ENCODE results near the gene SUN1.
"Not testable (repeated sequence)": the region's sequence is repeated elsewhere in the genome, so short reads cannot be mapped to it uniquely, and the experiment has no call there.

Gene SUN1

GRCh38 chr7:856444-857095, 24.3 kb downstream of the SUN1 start:
- no peak for DNase-seq

DNA sequence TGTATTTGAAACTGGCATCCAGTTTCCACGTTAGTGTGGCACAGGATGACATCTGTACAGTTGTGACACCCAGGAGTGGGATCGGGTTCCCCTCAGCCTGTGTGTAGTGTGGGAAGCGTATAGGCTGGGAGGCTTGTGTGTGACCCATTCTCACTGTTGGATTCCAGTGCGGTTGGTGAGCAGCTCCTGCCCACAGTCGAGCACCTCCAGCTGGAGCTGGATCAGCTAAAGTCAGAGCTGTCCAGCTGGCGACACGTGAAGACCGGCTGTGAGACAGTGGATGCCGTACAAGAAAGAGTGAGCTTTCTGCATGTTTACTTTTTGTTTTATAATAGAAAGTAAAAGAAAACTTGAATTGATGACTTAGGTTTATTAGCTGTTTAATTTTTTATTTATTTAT, 25.4 kb downstream of the SUN1 start:
- no peak for DNase-seq

DNA sequence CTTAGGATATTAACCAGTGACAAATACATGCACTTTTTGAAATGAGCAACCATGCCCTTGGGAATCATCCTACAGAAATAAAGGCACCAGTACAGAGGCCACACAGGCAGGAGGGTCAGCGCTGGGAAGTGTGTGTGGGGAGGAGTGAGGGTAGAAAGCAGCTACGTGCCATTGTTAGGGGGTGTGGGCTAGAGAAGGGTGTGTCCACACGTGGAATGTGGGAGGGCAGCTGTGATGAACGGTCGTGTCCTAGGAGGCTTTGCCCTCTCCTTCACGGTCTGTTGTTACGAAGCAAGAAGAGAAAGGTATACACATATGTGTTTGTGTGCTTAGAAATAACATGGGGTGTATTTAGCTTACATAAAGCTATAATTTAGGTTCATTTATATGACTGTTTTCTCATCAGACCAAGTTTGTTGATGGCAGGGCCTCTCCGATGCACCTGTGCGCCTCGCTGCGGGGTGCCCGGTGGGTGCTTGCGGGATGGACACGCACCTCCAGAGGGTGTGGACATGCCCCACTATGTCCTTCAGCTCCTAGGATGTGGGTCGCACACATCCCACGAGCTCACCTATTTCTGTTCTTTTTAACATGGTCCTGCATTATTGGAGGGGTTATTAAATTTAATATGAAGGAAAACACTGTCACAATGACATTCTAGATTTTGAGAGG, 27.2 kb downstream of the SUN1 start:
- DNase-seq, result no peak

DNA sequence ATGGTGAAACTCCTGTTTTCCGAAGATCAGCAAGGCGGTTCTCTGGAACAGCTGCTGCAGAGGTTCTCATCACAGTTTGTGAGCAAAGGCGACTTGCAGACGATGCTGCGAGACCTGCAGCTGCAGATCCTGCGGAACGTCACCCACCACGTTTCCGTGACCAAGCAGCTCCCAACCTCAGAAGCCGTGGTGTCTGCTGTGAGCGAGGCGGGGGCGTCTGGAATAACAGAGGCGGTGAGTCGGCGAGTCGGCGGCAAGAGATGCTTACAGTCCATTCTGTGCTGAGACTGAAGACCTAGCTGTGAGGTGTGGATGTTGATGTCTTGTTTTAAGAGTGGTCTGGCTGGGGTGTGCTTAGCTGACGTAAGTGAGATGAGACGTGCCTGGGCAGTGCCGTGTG, 27.9 kb downstream of the SUN1 start:
- DNase-seq, result no peak

GRCh38 chr7:861222-861621, 28.9 kb downstream of the SUN1 start:
- DNase-seq, result no peak

GRCh38 chr7:862157-862556, 29.9 kb downstream of the SUN1 start:
- DNase-seq, result no peak

DNA sequence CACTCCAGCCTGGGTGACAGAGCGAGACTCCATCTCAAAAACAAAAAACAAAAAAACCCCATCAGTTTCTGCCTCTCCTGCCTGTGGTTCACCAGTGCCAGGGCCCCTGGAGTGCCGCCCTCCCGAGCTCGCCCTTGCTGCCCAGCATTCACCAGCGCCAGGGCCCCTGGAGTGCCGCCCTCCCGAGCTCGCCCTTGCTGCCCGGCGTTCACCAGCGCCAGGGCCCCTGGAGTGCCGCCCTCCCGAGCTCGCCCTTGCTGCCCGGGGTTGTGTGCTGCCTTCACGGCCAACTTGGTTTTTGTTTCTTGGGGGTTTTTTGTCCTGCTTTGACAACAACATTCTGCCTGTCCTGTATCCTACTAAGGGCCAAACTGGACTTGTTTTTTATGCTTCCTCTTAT, 30.8 kb downstream of the SUN1 start:
- DNase-seq, result no peak

- DNase-seq, result no peak
Measured at GRCh38 chr7:865921-866320, 33.6 kb downstream of the SUN1 start.

GRCh38 chr7:867001-867405, 34.7 kb downstream of the SUN1 start:
- peak in 9 of 14 donors; percentile 23 to 84 (median 44) for DNase-seq

GRCh38 chr7:867406-868188, 35.3 kb downstream of the SUN1 start:
- DNase-seq, result peak in 5 of 14 donors; percentile 14 to 77 (median 42)

DNA sequence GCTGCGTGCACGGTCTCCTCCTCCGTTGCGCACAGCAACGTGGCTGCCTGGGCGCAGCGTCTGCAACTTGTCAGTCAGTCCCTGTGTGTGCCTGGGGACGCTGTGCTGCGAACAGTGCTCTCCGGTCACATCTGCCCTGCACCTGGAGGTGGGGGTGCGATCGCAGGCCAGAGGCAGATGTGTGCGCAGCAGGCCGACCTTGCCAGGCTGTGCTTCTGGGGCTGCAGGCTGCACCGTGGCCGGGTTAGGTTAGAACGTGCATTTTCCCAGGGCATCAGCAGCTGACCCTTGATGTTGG, 35.9 kb downstream of the SUN1 start:
- no peak for DNase-seq

DNA sequence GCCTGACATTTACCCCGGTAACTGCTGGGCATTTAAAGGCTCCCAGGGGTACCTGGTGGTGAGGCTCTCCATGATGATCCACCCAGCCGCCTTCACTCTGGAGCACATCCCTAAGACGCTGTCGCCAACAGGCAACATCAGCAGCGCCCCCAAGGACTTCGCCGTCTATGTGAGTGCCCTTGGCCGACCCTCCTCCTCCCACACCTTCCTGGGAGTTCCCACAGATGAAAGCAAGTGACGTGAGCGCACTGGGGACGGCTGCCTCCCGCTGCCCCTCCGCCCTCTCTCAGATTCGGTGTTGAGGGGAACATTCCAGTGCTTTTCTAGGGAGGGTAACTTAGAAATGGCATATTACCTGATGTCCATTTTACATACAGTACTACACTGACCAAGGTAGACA, 37.1 kb downstream of the SUN1 start:
- DNase-seq, result no peak

DNA sequence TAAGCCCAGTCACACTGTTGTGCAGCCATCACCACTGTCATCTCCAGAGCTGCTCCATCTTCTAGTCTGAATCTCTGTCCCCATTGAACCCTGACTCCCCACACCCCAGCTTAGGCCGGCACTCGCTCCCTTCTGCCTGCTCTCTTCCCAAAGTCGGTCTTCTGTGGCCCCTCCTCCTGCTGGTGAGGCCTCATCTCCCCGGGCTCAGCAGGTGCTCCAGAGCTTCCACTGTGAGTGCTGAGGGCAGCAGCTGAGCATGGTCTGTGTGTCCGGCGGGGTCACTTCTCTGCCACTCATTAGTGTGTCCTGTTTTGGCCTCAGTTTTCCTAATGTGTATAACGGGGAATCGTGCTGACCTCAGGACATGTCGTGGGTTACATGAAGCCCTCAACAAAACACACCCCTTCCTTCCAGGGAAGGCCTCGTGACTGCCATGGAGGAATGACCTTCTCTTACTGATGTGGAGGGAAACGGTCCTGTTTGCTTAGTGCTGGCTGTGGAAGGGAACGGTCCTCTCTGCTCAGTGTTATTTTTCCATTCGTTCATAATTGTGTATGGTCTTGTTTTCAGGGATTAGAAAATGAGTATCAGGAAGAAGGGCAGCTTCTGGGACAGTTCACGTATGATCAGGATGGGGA, 39.7 kb downstream of the SUN1 start:
- DNase-seq, result no peak

- DNase-seq, result not testable (repeated sequence)
Measured at GRCh38 chr7:872685-873084, 40.4 kb downstream of the SUN1 start.

DNA sequence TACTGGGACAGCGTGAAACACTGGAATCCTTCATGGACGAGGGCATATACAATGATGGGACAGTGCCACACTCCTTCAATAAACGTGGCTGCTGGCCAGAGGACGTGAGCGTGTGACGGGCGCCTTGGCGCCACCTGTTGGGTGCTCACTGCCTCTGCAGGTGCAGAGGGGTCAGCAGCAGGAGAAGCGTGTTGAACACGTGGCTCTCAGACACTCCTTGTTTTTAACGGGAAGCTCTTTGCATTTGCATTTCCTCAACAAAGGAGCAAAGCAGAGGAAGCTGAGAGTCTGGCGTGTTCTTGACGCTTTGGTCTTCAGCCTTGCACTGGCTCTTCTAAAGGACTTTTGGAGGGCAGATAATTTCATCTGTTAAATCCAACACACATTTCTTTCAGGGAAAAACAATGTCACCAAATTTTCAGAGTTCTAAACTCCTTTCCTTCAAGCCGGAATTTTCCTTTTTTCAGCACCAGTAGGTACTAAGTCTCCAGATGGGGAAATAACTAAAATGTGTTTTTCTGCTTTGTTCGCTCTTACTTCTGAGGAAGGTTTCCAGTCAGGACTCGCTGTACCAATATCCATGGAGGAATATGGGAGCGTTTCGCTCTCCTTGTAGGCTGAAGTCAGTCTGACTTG, 41.2 kb downstream of the SUN1 start:
- peak in 12 of 14 donors; percentile 32 to 78 (median 60) for DNase-seq

DNA sequence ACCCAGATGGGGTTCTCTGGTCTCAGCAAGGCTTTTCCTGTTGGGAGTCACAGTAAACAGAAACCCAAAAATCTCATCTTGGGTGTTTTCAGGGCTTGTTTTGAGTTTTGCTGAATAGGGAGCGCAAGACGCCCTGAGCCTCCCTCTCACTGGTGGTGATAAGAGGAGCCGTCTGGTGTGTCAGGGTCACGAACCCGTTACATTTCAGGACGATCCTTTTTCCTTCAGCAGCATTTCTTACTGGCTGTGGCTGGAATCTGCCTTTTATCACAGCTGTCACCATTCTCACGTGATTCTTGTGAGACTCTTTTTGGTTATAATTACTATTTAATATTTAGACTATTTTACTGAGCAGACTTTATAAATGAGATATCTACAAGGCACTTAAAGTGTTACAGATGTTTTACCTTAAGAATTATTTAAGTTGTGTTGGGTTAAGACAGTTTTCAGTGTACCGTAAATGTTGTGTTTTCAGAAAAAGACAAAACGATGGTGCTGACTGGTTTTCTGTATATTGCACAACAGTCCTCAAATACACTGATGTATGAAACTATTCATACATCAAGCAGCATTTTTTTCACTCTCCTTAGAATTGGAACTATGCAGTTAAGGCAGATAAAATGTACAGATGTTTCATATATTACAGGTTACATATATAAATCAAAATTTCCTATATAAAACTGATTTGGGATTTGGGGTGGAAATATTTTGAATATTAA, 41.9 kb downstream of the SUN1 start:
- no peak for DNase-seq

GRCh38 chr7:875051-875450, 42.8 kb downstream of the SUN1 start:
- DNase-seq, result no peak

- peak in 1 of 14 donors; percentile 49 for DNase-seq
Measured at GRCh38 chr7:875476-876076, 43.3 kb downstream of the SUN1 start.

DNA sequence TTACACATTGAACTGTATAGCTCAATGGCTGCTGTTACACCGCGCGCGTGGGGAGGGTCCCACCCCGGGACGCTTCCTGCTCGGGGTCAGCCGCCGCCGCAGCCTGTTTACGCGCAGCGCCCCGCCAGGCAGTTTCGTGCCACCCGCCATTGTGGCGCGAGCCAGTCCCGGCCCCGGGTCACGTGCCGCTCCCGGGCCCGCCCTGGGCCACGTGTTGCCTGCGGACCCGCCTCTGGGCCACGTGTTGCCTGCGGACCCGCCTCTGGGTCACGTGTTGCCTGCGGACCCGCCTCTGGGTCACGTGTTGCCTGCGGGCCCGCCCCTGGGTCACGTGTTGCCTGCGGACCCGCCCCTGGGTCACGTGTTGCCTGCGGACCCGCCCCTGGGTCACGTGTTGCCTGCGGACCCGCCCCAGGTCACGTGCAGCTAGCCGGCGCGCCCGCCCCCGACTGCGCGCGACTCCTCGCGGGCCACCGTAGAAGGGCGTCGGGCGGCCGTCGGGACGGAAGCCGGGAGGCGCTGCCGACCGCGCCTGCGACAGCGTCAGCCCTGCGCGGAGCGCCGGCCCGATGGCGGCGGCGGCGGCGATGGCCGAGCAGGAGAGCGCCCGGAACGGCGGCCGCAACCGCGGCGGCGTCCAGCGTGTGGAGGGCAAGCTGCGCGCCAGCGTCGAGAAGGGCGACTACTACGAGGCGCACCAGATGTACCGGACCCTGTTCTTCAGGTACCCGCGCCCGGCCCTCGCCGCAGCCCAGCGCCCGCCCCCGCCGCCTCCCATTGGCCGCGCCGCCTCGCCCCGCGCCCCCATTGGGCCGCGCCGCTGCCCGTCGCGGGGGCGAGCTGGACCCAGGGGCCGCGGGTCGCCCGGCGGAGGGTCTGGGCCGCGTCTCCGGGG, 44.0 kb downstream of the SUN1 start, which contains the start of gene GET4:
Gene GET4, plus strand, starts transcription at position 478 of the 895 bp plus-strand sequence. Its CDS starts 92 bp downstream, at position 570.
- peak; percentile 72 to 99 (median 93) for DNase-seq

- peak in 2 of 14 donors; percentile 59 to 70 for DNase-seq
Measured at GRCh38 chr7:876972-877311, 44.7 kb downstream of the SUN1 start.

Data from C1 segment of cervical spinal cord (tissue), 14 donors.